Medulla oblongata (tissue), 1 donor: ENCODE results near the gene CKAP4.

ENCODE experiments used
- DNase-seq: peaks from one replicate; pipeline ENCODE4 v3.0.0-alpha.2; 2015; ENCODE audit errors: extremely low spot score

The CKAP4 gene

GRCh38 chr12:106197906-106198623, 49.8 kb downstream of the CKAP4 start:
- DNase-seq: no peak

DNA sequence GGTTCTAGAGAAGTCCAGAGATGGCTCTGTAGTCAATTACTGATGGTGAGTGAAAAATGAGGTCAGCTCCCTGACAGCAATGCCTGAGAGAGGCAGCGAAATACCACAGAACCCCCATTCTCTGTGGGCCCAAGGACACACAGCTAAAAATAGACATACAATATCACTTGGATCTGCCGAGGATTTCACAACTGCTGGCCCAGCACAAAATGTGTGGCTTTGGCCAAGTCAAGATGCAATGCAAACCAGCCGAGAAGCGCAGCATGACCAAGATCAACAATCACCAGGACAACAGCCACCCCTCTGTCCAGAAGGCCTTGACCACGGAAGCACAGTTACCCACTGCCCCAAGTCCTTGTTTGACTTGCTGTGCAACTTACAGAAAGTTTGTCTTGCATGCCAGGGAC, 52.2 kb downstream of the CKAP4 start:
- peak; percentile 76 for DNase-seq

DNA sequence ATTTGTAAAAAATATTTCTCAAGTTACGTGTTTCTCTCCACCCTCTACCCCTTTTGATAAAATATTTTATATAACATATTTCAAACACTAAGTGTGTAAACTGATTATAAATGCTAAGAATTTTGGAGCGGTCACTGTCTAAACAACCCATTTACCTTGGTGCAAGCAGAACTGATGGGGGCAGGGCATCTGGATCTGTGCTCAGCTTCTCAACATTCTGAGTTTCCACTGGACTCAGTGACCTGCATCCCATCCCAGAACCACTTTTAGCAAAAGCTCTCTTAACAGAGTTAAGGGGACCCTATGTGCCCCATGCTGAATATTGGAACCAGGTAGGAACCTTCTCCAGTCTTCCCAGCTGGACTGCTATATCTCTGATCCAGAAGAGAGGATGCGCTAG, 53.5 kb downstream of the CKAP4 start:
- DNase-seq: no peak

GRCh38 chr12:106193394-106194215, 54.2 kb downstream of the CKAP4 start:
- DNase-seq: peak; percentile 56

GRCh38 chr12:106192659-106193393, 55.0 kb downstream of the CKAP4 start:
- no peak for DNase-seq

GRCh38 chr12:106190581-106190980, 57.2 kb downstream of the CKAP4 start:
- no peak for DNase-seq

- no peak for DNase-seq
Observed at GRCh38 chr12:106189341-106189740, 58.5 kb downstream of the CKAP4 start.

DNA sequence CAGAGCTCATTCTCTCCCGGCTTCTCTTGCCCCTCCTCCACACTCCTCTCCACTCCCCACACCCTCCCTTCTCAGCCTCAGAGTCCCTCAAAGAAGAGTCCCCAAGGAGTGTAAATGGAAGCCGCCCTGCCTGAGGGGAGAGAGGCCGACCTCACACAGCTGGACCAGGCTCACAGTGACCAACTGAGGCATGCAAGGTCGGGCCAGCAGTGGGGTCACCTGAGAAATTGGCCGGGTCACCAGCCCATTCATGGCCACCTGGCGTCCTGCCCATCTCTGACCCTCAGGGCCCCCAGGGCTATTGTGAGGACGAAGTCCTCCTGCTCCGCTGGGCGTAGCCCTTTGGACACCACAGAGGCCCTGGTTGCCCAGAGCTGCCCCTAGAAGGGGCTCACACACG, 59.6 kb downstream of the CKAP4 start:
- DNase-seq: no peak
